HTR-8/SVneo (cell line): Measurements from ENCODE around the gene MYO7A.
A peak's percentile ranks its signal among the peaks of the same experiment; 100 is the strongest.

Experiments used
- DNase-seq: peaks from one replicate; pipeline ENCODE4 v3.0.0; 2011; ENCODE audit warnings: low spot score, mixed read lengths; ENCODE audit not compliant: insufficient read length
- FAIRE-seq: peaks from 2 replicates; lab custom pipeline; 2011; peaks lifted over from hg19 to GRCh38; lab: Jason Lieb, UNC

Gene MYO7A

DNA sequence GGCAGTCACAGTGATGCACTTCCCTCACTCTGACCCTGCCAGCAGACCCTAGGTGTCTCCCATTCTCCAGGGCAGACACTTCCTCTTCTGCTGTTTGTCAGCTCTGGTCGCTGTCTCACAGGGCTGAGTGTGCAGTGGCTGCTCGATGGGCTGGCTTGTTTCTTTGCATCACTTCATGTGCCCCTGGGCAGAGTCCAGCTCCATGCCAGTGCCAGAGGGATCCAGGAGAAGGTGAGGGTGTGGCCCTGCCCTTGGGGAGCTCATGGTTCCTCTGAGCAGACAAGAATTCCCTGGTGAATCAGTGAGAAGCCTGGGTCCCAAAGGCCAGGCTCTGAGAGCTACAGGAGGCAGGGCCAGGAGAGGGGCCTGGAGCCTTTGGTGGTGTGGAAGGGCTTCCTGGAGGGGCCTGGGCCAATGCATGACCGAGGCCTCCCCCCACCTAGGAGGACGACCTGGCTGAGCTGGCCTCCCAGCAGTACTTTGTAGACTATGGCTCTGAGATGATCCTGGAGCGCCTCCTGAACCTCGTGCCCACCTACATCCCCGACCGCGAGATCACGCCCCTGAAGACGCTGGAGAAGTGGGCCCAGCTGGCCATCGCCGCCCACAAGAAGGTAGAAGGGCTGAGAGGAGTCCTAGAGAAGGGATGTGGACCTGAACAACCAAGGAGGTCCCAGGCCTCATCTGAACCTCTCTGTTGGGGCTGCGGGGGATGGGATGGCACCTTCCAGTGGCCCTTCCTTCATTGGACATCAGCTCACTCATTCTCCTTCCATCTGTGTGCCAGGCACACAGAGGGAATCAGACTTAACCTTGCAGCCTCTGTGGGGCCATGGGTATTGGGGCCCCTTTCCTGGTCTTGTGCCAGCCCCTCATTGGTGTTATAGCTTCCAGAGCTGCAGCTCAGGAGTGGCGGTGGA, 66.1 kb downstream of the MYO7A start:
- no peak for FAIRE-seq
- DNase-seq: no peak

GRCh38 chr11:77195071-77195755, 67.2 kb downstream of the MYO7A start:
- FAIRE-seq (no peak), DNase-seq (no peak)

- no peak for FAIRE-seq
- no peak for DNase-seq
Observed at GRCh38 chr11:77196961-77197360, 68.9 kb downstream of the MYO7A start.

DNA sequence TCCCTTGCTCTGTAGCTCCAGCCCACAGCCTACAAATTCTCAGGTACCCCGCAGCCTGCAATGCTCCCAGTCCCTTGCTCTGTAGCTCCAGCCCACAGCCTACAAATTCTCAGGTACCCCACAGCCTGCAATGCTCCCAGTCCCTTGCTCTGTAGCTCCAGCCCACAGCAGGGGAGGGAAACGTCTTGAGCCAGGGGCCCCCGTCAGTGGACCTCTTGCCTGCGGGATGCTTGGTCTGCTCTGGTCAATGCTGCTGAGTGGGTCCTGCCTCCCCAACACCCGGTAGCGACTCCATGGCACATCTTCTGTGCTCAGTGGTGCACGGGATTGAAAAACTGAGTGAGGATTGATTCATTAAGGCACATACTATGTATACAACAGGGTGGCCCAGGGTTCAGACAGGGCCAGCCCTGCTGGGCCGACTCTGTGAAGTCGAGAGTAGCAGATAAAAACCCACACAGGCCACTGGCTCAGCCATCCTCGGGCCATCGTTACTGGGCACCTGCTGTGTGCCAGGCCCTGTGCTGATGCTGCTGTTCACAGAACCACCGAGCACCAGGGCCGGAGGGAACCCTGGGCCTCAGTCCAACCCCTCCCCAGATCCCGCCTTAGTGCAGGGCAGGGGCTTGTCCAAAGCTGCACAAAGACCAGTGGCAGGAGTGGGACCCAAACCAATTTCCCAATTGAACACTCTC, 69.7 kb downstream of the MYO7A start:
- peak; percentile 13 for FAIRE-seq

DNA sequence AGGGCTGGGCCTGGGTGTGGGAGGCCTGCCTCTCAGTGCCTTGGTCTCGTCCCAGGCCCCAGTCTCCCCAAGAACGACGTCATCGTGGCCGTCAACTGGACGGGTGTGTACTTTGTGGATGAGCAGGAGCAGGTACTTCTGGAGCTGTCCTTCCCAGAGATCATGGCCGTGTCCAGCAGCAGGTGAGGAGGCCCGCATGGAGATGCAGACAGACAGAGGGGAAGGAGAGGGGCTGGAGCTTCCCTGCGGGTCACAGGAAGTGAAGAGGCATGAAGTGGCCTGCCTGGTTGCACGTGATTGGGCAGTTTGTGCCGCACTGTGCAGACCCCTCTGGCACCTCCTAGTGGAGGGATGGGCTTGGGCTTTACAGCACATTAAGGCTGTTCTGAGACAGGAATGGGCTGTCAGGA, 70.4 kb downstream of the MYO7A start:
- DNase-seq (peak; percentile 30), FAIRE-seq (peak; percentile 51)

More for the DNA sequence above, 69.7 kb downstream of the MYO7A start:
- no peak for DNase-seq

DNA sequence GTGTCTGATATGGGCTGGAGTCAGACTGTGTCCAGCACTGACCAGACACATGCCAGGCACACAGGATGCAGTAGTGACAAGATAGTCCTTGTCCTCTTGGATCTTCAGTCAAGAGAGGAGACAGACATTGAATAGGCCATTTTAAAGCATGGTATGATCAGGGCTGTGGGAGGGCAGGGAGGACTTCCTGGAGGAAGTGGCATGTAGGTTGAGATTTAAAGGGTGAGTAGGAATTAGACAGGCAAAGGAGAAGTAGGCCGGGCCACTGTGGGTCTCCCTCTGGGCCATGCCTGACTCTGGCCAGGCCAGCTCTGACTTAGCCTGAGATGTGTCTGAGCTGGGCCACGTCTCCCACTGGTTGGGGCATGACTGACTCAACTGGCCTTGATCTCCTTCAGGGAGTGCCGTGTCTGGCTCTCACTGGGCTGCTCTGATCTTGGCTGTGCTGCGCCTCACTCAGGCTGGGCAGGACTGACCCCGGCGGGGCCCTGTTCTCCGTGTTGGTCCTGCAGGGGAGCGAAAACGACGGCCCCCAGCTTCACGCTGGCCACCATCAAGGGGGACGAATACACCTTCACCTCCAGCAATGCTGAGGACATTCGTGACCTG, 71.2 kb downstream of the MYO7A start:
- DNase-seq (no peak), FAIRE-seq (peak; percentile 33)

DNA sequence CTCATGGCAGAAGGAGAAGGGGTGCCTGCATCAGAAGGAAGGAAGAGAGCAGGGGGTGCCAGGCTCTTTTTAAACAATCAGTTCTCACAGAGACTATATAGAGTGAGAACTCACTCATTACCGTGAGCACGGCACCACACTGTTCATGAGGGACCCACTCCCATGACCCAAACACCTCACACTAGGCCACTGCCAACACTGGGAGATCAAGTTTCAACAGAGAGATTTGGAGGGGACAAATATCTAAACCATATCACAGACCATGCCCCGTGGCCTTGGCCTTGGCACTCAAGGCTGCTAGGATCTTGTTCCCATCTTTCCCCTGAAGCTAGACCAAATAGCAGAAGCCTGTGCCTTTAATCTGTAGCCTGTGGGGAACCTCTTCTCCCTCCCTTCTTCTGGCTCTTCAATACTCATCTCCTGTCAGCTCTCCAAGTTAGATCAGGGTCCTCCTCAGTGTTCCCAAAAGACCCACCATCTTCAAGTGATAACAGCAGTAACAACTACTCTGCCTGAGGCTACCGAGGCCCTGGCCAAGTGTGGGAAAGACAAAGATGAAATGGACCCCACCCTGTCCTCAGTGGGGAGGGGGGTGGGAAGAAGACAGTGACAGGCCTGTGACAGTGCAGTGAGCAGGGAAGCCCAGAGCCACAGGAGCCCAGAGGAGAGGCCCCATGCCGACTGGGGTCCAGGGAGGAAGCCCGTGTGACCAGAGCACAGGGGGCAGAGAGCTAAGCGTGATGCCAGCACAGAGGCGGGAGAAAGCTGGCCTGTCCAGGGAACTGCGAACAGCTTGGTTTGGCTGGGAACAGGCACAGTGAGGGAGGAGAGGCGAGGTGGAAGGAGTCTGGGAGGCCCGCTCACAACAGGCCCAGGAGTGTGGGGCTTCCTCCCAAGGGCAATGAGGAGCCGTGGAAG, 72.6 kb downstream of the MYO7A start:
- peak; percentile 23 for FAIRE-seq
- DNase-seq: no peak

DNA sequence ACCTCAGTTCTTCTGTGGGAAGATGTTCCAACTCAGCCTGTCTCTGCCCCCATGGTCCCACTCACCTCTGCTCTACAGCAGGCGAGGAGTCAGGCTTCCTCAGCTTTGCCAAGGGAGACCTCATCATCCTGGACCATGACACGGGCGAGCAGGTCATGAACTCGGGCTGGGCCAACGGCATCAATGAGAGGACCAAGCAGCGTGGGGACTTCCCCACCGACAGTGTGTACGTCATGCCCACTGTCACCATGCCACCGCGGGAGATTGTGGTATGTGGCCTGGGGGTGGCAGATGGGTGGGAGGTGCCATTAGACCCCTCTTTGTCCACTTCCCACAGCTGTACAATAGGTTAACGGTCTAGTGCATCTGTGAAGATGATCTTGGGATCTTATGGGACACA, 73.3 kb downstream of the MYO7A start:
- peak; percentile 74 for FAIRE-seq

GRCh38 chr11:77201991-77202841, 74.2 kb downstream of the MYO7A start:
- DNase-seq: no peak
- no peak for FAIRE-seq

More for the DNA sequence above, 73.3 kb downstream of the MYO7A start:
- DNase-seq: no peak

- DNase-seq (no peak), FAIRE-seq (peak; percentile 51)
Observed at GRCh38 chr11:77202941-77203900, 75.2 kb downstream of the MYO7A start.

DNA sequence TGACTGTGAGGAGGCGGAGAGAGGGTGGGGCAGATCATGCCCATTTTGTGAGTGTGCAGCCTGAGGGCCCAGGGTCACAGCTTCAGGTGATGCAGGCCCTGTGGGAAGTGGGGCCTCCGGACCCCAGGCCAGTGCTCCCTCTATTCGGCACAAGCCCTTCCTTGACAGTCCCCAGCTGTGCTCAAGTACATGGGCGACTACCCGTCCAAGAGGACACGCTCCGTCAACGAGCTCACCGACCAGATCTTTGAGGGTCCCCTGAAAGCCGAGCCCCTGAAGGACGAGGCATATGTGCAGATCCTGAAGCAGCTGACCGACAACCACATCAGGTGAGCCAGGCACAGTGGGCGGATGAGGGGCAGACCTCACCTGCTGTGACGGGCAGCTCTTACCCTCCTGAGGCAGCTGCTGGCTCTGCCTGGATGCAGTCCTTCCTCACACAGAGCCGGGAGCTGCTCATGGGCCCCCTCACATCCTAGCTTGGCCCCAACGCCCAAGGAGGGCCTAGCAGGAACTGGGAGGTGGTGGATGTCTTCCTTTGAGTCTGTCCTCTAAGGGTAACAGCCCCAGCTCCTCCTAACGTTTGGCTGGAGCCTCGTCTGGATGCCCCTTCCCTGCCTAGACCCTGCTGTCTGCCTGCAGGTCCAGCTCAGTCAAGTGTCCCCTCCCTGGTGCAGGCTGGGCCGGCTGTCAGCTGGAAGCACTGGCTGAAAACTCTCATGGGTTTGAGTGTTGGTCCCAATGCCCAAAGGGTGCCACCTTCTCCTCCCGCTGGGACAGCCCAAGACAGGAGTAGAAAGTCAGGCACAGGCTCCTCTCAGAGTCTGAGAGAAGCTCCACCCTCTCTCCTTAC, 76.1 kb downstream of the MYO7A start:
- FAIRE-seq (peak; percentile 38), DNase-seq (no peak)

GRCh38 chr11:77204754-77205466, 76.9 kb downstream of the MYO7A start:
- FAIRE-seq (no peak), DNase-seq (no peak)

DNA sequence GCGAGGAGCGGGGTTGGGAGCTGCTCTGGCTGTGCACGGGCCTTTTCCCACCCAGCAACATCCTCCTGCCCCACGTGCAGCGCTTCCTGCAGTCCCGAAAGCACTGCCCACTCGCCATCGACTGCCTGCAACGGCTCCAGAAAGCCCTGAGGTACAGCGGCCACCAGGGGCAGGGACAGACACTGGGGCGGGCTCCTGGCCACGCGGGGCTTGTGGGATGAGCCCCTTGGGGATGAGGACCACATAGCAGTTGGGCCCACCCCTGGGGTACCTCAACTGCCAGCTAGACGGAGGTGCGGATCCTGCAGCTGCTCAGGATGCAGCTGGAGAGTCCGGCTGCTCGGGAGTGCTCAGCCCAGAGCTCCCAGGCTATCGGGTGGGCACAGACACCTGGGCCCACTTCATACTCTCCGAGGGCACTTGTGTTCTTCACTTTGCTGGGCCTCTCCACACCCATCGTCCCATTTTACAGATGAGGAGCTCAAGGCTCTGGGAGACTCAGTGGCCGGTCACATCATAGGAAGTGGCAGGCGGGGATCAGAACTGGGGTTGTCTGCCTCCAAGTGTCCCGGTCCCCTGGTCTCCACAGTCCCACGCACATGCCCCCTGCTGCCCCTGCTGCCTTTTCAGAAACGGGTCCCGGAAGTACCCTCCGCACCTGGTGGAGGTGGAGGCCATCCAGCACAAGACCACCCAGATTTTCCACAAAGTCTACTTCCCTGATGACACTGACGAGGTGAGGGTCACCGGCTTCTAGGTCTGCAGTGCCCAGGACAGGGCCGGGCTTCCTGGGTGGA, 77.6 kb downstream of the MYO7A start:
- DNase-seq (no peak), FAIRE-seq (no peak)

GRCh38 chr11:77206264-77207018, 78.4 kb downstream of the MYO7A start:
- FAIRE-seq (no peak), DNase-seq (no peak)
